ENCODE data around the gene HDAC4. TPM values are rescaled to one million over a fixed set of nuclear protein-coding genes. Genes with fewer than 3 reads are reported as not detected.
A peak's percentile ranks its signal among the peaks of the same experiment; 100 is the strongest.

The HDAC4 gene
- total and polyA plus RNA-seq, 2 of the 8 experiments (the other 6 are each of a cell fraction or from before 2014, with no cell fraction given), result 15.4 to 31.5 TPM

- ChIA-PET POLR2A (ENCODE audit: partially characterized antibody) (no interaction called here), CTCF (ENCODE audit: partially characterized antibody) (interaction anchor here (0.6 to 2.3 kb wide), 2 partner anchors 19 to 806 kb away, joined by 4 to 9 read pairs; no protein-coding TSS in a partner anchor)
- H2BK15ac ChIP-seq (ENCODE audit: low read length), result no peak overlapping the region
- no peak overlapping the region for H2AK5ac ChIP-seq (ENCODE audit: low read depth, low read length)
- H3K27me3 ChIP-seq (replicated peaks in 1 of 4; ENCODE audit: control insufficient read depth in 3 of 4, extremely low read depth in 1 of 4, insufficient read depth in 3 of 4, low read length in 3 of 4), result no peaks in the 10 kb centered on the region
- no peaks in the 10 kb centered on the region for H3K4me1 ChIP-seq (replicated peaks in 1 of 4; ENCODE audit: control insufficient read depth in 3 of 4, insufficient read depth in 4 of 4, low read length in 3 of 4)
- no peak overlapping the region for H3K23ac ChIP-seq (ENCODE audit: insufficient read length)
- no peaks in the 10 kb centered on the region for H3K79me2 ChIP-seq (ENCODE audit: control insufficient read depth in 1 of 2, insufficient read depth in 2 of 2, low read length in 2 of 2)
- H3K4me2 ChIP-seq (ENCODE audit: insufficient read depth in 1 of 2, low read depth in 2 of 2, low read length in 2 of 2), result no peak overlapping the region
- H3K23me2 ChIP-seq (ENCODE audit: low read depth, low read length), result peaks cover 6% of the 10 kb centered on the region; the same call in 1 of the 2 replicates
- H2BK12ac ChIP-seq (ENCODE audit: low read depth, low read length), result no peak overlapping the region
- H2BK5ac ChIP-seq (ENCODE audit: low read depth, low read length), result no peak overlapping the region
- H4K20me1 ChIP-seq (replicated peaks in 1 of 2; ENCODE audit: control insufficient read depth in 1 of 2, insufficient read depth in 2 of 2, low read length in 2 of 2), result peaks cover 0 to 6% of the 10 kb centered on the region in 2 experiments
- peaks cover 0 to 8% (median 3%) of the 10 kb centered on the region in 4 experiments; a peak in 4 of 8 replicates for H3K36me3 ChIP-seq (ENCODE audit: control insufficient read depth in 2 of 4, insufficient read depth in 4 of 4, low read length in 3 of 4)
- H3K27ac ChIP-seq (ENCODE audit: low read depth, low read length), result no peak overlapping the region
- 88% methylated on average over 18 of the region's 20 CpGs; no CpG with 5 or more reads in 1 of the 2 experiments for WGBS, 2 experiments (ENCODE audit: extremely low coverage in 1 of 2, insufficient coverage in 1 of 2, insufficient read length in 1 of 2, insufficient replicate concordance in 2 of 2, low coverage in 1 of 2, low lambda C conversion rate in 2 of 2, missing lambda C conversion rate in 1 of 2)
- H3K79me1 ChIP-seq (ENCODE audit: low read depth, low read length), result no peaks in the 10 kb centered on the region
- no peak overlapping the region for H2AFZ ChIP-seq (ENCODE audit: low read length)
- DNase-seq (ENCODE audit: low read depth in 1 of 2, low spot score in 2 of 2) (no peak), FAIRE-seq (no peak)
- no peak overlapping the region for H4K91ac ChIP-seq (replicated peaks; ENCODE audit: insufficient read length, low read length)
- no peak overlapping the region for H3K4me3 ChIP-seq (ENCODE audit: extremely low read depth in 1 of 4, insufficient read depth in 2 of 4, low read depth in 3 of 4, low read length in 4 of 4)
- no peak overlapping the region for H4K5ac ChIP-seq (ENCODE audit: insufficient read length, low read depth, low read length)
- H2BK120ac ChIP-seq (replicated peaks; ENCODE audit: low read depth, low read length), result no peak overlapping the region
- H4K8ac ChIP-seq (ENCODE audit: extremely low read depth, insufficient read depth, low read length), result peak overlapping the region; percentile 46; the same call in 1 of the 2 replicates
- no peak for TF ChIP-seq NRF1 (IDR thresholded peaks at IDR 0.05; ENCODE audit: low read depth, low read length)
- no peak for TF ChIP-seq ASH2L (IDR thresholded peaks at IDR 0.05; ENCODE audit: low read length)
- no peak for TF ChIP-seq CEBPB (IDR thresholded peaks at IDR 0.05; ENCODE audit: low read depth, low read length)
- no peak for TF ChIP-seq TCF12 (IDR thresholded peaks at IDR 0.05; ENCODE audit: low read depth, low read length)
- TF ChIP-seq MAFK (IDR thresholded peaks at IDR 0.05; ENCODE audit: low read depth, low read length), result no peak
- no peak overlapping the region for H3K18ac ChIP-seq (ENCODE audit: extremely low read depth, low read length)
- H2BK20ac ChIP-seq (ENCODE audit: low read length), result no peak overlapping the region
- H3K9me3 ChIP-seq (ENCODE audit: insufficient read depth in 2 of 2, low read depth in 1 of 2, low read length in 1 of 2), result no peaks in the 10 kb centered on the region
- H3K56ac ChIP-seq (replicated peaks; ENCODE audit: insufficient read length, low read depth, low read length), result no peak overlapping the region
- H3K9ac ChIP-seq (replicated peaks in 1 of 4; ENCODE audit: extremely low read depth in 1 of 4, low read depth in 3 of 4, low read length in 3 of 4), result no peak overlapping the region
- H3K4ac ChIP-seq (replicated peaks; ENCODE audit: insufficient read length, low read depth, low read length), result no peak overlapping the region
- H3K14ac ChIP-seq (ENCODE audit: insufficient read length), result no peak overlapping the region
Measured at GRCh38 chr2:239163688-239164334, 237.0 kb downstream of the HDAC4 start.

All from H1 (cell line).